8988T (cell line): ENCODE results near the gene C22orf15.

ENCODE experiments used
- DNase-seq: peaks from one replicate; pipeline ENCODE4 v3.0.0; 2011

Gene C22orf15

DNA sequence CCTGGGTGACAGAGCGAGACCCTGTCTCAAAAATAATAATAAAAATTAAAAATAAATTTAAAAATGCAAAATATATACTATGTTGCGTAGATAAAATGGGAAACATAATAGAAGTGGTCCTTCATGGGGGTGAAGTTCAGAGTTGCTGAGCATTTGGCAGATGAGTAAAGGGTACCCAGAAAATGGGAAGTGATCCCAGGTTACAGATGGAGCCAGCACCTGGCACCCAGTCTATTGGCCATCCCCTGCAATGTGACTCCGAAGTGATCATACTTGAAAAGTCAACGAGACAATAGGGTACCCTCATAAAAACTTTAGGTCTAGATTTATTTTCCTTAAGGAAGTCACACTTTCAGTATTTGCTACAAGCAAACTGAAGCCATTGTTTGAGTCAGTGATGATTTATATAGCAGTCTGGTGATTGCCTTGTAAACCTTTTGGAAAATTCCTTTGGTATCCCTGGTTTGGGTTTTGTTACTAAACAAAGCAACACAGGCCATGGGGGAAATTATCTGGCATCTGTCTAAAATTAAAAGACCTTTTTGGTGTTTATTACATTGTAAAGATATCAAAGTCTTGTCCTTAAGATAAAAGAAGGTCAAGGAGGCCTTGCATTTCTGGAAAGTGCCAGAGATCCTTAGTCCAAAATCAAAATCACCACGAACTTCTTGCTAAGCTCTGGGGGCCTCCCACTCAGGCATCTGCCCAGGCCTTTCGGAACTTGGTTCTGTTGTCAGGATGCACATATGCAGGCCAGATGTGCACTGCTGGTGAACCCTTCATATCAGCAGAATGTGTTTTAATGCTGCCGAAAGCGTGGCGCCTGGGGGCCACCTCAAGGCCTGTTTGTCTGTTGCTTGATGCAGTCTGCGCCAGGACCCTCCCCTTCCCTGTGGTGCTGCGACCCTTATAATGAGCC lies 28.3 kb downstream of the C22orf15 start:
- DNase-seq = no peak

DNA sequence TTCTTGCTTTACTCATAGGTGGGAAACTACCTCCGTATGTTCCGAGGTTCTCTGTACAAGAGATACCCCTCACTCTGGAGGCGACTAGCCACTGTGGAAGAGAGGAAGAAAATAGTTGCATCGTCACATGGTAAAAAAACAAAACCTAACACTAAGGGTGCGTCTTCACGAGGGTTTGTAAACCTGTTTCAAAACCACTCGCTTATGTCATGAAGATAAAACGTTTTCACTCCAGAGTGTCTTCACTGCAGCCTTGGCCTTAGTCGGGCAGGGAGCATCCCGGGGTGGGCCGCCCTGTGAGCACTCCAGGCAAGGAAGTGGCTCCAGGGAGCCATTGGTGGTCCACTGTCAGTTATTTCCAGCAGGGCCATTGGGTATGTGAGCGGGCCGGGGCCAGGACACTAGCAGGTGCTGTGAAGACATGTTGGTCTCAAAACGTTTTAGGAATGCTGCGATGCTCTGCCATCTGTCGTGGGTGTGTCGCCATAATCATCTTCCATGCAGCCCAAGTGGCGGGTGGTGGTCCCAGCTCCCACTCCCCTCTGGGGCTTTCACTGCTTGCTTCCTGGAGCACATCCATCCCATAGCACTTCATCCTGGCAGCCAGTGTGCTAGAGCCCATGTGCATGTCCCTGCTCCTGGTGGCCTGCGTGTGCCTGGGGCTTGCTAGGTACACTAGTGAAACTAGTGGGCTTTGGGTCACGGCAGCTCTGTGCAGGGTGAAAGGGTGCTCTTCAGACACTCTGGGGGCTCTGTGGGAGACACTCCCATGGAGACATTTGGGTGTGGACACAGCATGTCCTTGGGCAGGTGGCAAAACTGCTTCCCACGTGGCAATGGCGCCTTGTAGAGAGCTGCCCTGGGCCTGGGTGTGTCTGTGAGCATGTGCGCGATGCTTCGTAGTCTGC lies 29.2 kb downstream of the C22orf15 start:
- DNase-seq = no peak

DNA sequence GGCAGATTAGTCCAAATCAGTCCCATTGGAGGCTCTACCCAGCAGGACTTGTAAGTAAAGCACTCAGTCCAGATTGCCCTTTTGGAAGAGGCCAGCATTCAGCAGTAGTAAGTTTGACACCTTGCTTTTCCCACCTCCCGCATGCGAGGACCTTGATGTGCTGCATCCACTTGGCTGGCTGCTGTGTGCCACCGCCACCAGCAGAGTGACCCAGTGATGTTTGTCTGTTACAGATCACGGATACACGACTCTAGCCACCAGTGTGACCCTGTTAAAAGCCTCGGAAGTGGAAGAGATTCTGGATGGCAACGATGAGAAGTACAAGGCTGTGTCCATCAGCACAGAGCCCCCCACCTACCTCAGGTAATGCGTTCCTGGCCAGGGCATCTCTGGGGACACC lies 30.5 kb downstream of the C22orf15 start:
- DNase-seq = no peak

DNA sequence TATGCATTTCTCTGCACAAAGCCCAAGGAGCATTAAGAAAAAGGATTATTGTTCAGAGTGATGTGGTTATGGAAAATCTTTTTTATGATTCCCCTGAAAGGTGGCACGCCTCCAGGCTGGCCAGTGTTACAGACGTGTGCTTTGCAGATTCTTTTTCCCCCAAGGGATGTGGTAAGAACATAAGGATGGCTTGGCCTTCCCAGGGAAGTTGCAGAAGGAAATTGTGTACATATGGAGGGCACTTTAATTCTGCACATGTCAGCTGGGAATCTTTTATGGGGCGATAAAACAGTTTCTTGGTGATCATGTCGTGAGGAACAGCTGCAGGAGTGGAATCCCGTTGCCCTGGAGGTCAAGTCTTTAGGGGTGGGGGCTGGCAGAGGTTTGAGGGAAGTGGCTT lies 33.7 kb downstream of the C22orf15 start:
- no peak for DNase-seq

DNA sequence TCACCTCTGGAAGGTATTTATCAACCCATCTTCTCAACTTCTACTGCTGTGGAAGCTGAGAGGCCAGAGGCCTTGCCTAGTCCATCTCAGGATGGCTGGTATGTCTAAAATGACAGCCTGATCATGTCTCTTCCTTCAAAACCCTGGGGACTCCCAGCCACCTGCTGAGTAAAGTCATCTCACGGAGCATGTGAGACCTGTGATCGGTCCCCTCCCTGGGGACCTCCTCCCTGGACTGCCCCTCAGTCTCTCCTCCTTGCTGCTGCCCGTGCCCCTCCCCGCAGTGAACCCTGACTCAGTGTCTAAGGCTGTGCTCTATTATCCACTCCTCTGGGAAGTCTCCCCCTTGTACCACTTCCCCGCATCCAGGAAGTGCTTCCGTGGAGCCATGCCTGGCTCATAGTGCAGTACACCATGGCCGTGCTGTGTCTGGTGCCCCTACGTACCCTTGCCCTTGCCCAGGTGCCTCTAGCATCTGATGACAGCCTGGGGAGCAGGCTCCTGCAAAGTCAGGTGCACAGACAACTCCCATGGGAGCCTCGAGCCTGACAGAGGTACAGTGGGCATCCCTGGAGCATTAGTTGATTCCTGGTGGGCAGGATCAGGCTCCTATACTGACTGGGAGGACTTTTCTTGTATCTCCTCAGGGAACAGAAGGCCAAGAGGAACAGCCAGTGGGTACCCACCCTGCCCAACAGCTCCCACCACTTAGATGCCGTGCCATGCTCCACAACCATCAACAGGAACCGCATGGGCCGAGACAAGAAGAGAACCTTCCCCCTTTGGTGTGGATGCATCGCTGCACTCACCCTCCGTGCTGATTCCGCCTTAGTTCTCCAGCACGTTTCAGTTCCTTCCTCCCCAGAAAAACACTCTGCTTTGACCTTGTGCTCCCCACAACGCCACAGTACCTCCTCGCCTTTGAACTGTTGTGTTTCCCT lies 37.8 kb downstream of the C22orf15 start:
- DNase-seq = no peak

DNA sequence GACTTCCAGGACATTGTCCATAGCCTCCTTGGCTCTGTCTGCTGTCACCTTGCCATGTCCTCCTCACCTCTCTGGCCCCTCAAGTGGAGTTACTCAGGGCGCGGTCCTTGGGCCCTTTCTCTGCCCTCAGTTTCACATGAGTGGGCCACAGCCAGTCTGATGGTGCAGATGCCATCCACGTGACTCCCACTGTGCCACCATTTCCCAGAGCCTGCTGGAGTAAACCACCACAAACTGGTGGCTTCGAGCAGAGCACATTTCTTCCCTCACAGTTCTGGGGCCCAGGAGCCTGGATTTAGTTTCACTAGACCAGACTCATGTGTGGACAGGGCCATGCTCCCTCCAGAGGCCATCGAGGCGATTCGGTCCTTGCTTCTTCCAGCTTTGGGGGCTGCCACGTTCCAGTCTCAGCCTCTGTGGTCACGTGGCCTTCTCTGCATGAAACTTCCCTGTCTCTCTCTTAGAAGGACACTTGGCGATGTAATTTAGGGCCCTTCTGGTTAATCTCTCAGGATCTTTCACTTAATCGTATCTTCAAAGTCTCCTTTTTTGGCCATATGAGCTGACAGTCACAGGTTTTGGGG lies 38.5 kb downstream of the C22orf15 start:
- no peak for DNase-seq

DNA sequence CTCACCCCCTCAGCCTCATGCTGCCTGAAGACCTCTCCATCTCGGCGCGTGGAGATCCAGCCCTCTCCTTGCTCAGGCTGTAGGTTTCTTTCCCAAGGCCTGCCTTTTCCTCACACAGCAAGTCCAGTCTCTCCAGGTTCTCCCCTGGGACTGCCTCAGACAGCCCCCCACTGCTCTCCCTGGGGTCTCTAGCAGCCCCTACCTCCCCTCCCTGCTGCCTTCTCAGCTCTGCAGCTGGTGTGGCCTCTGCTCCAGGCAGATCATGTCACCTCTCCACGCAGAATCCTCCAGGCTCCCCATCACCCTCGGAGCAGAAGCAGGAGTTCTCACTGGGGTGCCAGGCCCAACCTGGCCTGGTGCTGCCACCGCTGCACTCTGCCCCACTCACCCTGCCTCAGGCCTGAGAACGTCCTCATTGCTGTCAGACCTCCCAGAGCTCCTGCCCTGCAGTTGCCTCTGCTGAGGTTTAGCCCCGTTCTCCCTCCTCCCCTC lies 39.1 kb downstream of the C22orf15 start:
- DNase-seq = no peak

DNA sequence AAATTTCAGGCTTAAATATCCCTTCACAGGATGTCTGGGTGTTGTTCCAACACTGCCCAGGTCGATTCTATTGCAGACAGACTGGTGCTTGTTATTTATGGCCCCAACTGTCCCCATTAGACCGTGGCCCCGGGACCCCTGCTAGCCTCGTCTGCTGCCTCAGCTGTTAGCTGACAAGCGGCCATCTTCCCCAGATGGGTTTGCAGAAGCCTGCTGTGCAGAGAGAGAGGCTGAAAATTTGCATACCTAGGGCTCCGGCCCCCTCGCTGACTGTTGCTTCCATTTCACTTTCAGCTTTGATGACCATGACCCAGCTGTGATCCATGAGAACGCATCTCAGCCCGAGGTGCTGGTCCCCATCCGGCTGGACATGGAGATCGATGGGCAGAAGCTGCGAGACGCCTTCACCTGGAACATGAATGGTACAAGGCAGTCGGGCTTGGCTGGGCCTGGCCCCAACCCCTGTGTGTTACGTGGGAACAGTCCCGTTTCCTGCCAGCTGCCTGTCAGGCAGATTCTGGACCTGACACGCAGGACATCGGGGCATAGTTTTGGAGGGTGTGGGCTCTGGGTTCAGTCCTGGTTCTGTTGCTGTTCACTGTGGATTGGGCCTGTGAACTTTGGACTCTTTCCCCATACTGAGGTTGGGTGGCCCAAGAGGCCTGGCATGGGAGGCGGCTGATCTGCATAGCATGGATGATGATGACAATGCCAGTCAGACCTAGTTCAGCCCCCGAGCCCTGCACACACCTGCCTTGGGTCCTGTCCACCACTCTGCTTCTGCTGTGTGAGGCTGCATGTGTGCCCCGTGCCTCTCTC lies 40.4 kb downstream of the C22orf15 start:
- no peak for DNase-seq

DNA sequence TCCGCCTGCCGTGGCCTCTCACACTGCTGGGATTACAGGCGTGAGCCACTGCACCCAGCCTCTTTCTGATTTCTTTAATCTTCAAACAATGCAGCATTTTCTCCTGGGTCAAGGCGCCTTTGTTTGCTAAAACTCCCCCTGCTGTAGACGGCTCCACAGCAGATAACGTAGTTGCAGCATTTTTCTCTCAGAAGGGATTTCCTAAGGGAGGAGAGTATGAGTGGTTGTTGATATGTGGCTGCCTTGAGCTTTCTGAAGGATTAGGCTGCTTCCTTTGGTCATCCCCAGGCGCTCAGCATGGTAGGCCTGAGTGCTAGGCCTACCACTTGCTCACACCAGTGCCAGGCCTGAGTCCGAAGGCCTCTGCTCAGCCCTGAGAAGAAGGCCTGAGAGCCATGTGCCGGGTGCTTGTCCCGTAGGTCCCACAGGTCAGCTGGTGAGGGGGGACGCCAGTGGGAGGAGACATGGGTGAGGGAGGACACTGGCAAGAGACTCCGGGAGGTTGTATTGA lies 42.0 kb downstream of the C22orf15 start:
- no peak for DNase-seq

DNA sequence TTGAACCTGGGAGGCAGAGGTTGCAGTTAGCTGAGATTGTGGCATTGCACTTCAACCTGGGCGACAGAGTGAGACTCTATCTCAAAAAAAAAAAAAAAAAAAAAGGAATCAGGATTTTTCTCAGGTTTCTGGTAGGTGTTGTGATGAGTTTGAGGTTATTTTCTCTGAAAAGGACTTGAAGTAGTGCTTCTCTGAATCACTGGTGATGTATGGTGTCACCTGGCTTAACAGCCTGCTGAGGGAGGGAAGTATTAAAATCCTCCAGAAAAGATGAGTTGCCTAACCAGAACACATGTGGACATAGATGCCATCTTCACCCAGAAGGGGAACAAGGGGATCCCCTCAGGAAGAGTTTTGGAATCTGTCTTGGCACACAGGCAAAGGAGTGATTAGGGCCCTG lies 44.0 kb downstream of the C22orf15 start:
- DNase-seq = no peak

DNA sequence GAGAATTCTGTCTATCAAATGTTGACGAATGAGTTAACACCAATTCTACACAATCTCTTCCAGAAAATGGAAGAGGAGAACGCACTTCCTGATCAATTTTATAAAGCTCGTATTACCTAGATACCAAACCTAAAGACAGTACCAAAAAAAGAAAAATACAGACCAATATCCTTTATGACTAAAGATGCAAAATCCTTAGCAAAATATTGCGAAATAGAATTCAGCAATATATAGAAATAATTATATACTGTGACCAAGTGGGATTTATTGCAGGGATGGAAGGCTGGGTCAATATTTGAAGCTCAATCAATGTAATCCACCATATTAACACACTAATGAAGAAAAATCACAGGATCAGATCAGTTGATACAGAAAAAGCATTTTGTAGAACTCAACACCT lies 49.6 kb downstream of the C22orf15 start:
- DNase-seq = no peak
